ENCODE measurements around the gene RERGL.
"Not testable (repeated sequence)": the region's sequence is repeated elsewhere in the genome, so short reads cannot be mapped to it uniquely, and the experiment has no call there.

Gene RERGL, protein sequence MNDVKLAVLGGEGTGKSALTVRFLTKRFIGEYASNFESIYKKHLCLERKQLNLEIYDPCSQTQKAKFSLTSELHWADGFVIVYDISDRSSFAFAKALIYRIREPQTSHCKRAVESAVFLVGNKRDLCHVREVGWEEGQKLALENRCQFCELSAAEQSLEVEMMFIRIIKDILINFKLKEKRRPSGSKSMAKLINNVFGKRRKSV

DNA sequence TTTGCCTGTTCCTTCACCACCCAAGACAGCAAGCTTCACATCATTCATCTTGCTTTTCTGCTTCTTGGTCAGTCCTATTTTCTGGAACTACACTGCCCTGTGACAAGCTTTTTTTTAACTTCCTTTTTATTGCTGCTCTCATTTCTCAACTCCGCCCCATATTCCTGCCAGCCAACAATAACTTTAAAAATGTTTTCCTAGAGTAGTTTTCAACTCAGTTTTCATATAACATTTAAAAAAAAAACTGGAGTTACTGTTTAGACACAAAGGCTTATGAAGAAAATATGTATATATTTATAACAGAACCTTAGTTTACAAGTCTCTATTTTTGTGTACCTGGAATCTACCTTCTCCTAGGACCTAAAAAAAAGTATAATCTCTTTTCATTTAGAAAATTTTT is at the start of gene RERGL:
TSS of gene RERGL (minus strand) at position 101 of the 400 bp plus-strand sequence. CDS start at position 48, 53 bp downstream.
- DNase-seq (ENCODE audit: low read depth), result no peak

DNA sequence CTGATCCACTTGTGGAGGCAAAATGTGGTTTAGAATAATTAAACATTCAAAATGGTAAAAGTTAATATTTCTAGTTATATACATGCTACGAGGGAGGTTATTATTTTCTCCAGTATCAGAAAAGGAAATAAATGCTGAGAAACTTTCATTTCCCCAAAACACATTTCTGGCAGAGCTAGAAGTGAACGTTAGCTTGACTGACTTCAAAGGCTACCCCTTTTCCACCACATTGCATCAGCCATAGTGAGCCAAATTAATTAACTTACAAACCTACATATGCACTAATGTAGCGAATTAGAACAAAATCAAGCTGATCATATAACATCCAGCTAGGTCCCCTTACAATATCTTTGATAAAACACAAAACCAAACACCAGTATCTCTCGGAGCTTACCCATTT is 49.3 kb upstream of the RERGL start:
- no peak for DNase-seq (ENCODE audit: low read depth)

DNA sequence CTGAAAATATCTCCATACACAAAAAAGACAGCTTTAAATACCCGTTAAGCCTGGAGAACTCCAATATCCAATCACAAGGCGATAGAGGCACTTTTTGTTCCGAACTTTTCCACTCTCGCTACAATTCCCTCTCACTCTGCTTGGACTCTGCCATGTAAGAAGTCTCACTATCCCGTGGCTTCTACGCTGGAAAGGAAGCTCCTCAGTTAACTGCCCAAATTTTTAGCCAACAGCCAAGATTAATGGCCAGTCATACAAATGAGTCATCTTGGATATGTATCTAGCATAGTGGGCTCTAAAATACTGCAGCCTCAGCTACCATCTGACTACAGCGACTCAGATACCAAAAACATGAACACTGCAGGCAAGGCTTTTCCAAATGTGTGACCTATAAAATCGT is 45.5 kb upstream of the RERGL start:
- DNase-seq (ENCODE audit: low read depth), result no peak

DNA sequence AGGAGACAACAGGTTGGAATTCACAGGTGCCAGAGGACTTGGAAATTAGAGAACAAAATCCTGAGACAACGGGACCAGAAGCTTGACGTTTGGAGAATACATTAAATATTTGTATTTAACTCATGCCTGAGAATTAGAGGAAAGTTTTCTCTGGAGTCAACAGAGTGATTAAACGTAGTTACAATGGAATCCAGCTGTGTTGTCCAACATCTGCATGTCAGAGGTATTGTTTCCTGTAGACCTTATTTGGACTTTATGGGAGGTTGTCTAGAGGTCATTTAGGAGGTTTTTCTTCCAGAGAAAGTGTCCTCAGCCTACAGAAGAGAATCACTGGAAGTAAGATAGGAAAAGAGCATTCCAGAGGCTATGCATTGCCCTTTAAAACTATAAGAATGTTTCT is 45.1 kb upstream of the RERGL start:
- DNase-seq (ENCODE audit: low read depth), result no peak

DNA sequence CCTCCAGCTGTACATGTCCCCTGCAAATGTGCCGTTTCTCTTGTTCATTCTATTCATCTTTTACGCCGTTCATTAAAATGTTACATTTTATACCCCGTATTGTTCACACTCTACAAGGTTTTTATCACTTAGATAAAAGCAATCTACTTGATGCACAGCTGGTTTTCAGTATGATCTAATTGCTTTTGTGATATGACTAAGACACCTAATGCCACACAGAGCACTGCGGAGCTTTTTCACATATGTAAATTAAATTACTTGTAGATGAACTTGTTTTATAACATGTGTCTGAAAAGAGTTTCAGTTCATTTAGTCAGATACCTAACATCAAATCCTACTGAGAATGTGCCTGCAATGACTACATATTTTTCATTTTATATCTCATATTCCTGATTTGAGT is 40.9 kb upstream of the RERGL start:
- no peak for DNase-seq (ENCODE audit: low read depth)

DNA sequence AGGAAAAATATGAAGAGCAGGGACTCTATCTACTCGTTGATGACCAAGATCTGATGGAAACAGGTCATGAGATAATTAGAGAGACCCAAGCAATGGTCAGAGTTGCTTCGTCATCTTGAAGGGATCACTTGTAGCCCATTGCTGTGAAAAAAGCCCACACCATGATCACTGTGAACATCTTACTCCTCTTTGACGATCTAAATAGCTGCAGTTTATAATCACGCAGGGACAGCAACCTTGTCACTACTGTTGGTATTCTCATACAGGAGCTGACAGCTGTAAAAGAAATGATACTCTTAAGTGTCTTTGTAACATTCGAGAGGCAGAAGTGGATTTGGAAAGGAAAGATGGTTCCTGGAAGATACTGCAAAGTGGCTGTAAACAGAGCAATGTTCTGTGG is 33.7 kb upstream of the RERGL start:
- DNase-seq (ENCODE audit: low read depth), result no peak

DNA sequence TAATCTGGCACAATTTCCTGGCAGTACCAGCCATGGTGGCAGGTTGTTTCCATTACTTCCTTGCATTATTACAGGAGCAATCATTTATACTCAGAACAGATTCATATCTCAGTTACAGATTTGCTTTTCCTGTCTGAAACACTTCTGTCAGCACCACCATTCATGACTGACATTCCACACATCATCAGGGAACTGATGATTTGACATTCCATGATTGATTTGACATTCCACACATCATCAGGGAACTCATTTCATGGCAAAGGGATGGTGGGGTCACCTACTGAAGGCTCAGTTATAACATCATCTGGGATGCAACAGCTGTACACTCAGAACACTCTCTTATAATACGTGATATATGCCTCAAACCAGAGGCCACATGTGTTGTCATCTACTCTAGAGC is 30.9 kb upstream of the RERGL start:
- DNase-seq (ENCODE audit: low read depth), result no peak

DNA sequence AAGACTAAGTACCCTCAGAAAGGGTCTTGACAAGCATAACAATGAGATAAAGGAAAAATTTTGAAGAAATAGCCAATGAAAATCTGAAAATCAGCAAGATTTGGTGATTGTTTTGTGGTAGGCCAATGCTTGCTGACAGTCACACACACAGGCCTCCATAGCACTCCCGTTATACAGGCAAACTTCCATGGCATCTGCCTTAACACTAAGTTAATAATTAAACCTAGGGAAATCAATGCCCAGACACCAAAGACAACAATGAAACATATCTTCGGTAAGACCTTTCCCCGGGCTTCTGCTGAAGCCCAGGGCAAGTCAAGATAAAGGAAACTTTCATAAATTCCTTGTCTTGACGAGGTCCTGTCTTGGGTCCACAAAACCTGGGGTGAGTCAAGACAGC is 18.6 kb upstream of the RERGL start:
- DNase-seq (ENCODE audit: low read depth), result no peak

DNA sequence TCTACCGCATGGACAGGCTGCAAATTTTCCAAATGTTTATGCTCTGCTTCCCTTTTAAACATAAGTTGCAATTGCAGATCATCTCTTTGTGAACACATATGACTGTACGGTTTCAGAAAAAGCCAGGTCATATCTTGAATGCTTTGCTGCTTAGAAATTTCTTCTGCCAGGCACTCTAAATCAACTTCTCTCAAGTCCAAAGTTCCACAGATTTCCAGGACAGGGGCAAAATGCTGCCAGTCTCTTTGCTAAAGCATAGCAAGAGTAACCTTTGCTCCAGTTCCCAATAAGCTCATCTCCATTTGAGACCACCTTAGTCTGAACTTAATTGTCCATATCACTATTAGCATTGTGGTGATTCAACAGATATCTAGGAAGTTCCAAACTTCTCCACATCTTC is 13.6 kb upstream of the RERGL start:
- no peak for DNase-seq (ENCODE audit: low read depth)

DNA sequence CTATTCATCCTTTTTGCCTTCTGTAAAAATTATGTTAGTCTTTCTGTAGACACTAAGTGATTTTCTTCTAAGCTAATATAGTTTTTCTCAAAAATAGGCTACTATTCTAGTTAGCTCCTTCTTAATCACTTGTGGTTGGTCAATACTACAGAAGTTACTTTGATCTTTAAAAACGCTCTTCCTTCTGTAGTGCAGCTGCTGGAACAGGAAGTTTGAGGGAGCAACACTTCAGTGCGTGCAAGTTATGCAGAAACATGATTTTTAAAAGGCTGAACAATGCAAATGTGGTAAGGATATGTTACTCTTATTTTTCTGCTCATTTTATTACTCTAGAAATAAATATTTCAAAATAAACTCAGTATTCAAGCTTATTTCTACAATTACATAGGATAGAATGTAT is 11.1 kb upstream of the RERGL start:
- no peak for DNase-seq (ENCODE audit: low read depth)

DNA sequence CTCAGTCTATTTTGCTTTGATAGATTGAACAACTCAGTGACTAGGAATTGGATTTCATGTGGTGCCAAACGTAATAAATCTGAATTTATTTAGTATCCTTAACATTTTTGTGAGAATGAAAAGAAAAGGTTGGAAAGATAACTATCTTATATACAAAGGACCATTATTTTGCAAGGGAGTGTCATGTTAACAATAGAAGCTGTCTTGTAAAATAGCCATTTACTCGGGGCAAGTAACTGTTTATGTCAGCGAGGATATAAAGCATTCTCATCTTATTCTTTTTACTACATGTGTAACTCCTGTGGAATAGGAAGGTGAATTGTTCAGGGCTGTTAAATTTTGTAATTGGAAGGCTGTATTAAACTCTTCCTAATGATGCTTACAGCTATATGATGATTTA is 5.9 kb downstream of the RERGL start:
- DNase-seq (ENCODE audit: low read depth), result no peak

DNA sequence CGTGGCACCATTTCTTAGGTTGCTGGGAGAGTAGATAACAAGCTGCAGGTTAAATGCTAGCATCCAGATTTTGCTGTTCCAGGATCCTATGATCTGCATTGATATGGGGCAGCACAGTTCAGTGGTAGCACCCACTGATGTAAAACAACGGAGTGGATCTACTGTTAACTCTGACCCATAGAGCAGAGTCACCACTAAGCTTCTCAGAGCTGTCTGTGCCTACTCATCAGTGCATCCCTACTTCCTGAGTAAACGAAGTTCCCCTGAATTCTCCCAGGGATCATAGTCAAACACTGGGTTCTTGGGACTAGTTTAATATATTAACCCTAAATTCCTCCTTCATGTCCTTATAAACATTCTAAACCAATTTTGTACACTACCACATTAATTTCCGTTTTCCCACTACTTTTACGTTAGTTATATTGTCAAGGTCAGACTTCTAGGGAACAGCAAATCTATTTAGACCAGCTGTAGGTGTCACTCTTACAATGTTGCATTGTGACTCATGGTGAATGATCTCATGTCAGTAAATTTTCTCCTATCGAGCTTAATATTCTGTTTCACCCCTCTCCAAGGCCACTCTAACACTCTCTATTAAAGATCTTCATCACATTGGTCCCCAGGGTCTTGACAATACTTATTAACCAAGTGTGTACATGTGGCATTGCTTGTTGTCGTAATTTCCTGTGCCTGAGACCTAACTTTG is 10.3 kb downstream of the RERGL start:
- no peak for DNase-seq (ENCODE audit: low read depth)

DNA sequence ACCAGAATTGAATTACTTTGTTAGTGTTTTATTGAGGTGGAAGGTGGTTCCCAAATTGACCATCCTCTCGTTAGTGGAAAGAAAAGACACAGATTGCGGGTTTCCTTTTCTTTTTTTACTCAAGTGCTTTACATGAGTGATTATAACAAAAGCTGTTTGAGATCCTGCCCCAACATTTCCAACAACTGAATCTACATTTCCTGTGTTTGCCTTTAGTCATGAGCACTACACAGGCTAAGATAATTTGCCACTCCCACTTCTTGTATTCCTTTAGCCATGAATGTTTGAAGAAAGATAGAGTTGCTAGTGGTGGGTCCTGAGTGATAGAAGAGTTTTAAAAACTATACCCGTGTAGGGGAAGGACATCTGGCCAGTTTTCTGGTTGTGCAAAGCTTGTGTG is 16.0 kb downstream of the RERGL start:
- DNase-seq (ENCODE audit: low read depth), result no peak

DNA sequence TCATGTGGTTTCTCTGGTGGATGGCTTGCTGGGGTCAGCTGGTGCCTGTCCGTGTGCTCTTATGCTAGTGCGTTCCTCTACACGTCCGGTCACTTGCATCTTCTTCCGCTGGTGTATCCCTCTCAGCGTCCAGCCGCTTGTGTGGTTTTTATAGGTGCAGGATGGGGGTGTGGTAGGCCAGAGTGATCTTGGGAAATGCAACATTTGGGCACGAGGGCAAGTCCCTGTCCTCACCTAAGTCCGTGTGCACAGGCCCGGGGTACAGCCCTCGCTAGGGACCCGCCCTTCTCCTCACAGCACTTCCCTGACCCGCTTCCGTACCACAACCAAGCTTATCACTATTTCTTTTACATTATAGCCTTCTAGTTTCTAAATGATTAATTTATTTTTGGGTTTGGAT is 17.3 kb downstream of the RERGL start:
- DNase-seq (ENCODE audit: low read depth), result no peak

DNA sequence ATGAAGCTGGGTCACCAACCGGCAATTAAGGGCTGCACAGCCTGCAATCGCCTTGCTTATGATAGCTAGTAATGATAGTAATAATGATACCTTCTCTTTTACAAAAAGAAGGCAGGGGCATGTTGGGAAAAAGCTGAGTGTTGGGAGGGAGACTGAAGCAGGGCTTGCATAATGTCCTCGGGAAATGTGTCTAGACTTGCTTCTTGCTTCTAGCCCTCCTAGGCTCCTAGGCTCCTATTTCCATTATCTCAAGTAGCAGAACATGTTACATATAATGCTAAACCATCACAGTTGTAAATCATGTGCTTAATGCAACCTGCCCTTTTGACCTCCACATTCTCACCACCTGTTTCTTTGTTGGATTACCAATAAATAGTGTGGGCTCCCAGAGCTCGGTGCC is 18.7 kb downstream of the RERGL start:
- DNase-seq (ENCODE audit: low read depth), result no peak

DNA sequence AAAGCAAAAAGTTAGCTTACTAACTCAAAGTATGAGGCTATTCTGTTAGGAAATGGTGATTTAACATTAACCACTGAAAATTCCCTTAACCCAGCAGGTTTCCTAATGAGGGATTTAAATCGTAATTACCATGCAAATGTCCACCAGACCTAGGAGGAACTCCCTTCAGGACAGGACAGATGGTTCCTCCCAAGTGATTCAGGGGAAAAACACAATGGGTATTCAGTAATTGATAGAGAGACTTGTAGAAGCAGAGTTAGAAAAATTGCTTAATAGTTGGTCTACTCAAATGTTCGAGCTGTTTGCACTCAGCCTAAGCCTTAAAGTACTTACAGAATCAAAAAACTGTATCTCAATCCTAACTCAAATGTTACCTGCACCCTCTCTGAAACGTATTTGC is 21.6 kb downstream of the RERGL start:
- no peak for DNase-seq (ENCODE audit: low read depth)

DNA sequence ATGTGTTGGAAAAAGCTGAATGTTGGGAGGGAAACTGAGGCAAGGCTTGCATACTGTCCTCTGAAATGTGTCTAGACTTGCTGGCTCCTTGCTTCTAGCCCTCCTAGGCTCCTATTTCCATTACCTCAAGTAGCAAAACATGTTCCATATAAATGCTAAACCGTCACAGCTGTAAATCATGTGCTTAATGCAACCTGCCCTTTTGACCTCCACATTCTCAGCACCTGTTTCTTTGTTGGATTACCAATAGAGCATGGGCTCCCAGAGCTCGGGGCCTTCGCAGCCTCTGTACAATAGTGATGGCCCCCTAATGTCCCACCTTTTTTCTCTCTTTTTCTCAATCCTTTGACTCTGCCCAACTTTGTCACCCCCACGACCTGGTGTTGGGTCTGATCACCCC is 23.3 kb downstream of the RERGL start:
- no peak for DNase-seq (ENCODE audit: low read depth)

DNA sequence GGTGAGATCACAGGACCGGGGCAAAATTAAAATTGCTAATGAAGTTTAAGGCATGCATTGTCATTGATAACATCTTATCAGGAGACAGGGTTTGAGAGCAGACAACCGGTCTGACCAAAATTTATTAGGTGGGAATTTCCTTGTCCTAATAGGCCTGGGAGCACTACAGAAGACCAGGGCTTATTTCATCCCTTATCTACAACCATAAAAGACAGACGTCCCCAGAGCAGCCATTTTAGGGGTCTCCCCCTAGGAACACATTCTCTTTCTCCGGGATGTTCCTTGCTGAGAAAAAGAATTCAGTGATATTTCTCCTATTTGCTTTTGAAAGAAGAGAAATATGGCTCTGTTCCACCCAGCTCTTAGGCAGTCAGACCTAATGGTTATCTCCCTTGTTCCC is 27.1 kb downstream of the RERGL start:
- not testable (repeated sequence) for DNase-seq (ENCODE audit: low read depth)

DNA sequence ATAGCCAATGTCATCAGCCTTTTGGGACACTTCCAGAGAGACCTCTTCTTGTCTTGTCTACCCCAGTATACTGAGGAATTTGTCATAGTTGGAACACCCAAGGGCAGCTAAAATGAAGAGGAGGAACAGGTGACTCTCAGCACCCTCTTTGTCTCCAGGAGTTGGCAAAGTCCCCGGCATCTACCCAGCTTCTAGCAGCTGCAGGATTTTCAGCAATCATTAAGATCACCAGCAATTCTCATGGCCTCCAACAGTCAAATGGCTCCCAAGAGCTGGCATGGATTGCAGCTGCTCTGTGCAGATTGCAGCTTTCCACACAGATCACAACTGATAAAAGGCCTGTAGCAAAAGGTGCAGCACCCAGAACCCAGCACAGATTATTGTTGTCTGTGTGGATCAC is 32.9 kb downstream of the RERGL start:
- no peak for DNase-seq (ENCODE audit: low read depth)

DNA sequence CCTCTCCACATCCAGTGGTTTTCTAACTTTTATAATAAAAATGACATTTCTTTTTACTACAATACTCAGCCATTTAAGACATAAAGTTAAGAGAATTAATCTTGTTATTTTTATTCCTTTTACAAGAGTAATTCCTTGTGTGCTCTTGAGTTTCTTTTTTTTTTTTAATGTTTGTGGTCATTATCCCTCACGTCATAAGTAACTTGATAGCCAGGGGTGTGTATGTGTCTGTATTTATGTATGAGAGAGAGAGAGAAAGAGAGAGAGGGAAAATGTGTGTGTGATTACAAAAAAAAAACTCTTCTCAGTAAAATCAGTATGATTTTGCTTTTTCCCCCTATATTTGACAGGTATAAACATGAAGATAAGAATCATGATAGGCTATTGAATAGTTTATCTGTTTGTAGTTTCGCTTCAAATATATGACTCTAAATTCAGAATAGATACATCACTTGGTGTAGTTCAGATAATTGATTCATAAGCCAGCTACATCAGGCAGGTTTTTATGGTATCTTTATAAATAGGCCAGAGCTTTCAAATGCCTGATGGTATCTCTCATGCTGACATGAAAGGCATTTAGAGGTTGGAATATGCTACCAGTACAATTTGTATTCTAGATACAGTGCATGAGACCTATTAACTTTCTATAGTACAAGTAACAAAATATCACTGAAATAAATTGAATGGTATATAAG is 34.9 kb downstream of the RERGL start:
- no peak for DNase-seq (ENCODE audit: low read depth)

DNA sequence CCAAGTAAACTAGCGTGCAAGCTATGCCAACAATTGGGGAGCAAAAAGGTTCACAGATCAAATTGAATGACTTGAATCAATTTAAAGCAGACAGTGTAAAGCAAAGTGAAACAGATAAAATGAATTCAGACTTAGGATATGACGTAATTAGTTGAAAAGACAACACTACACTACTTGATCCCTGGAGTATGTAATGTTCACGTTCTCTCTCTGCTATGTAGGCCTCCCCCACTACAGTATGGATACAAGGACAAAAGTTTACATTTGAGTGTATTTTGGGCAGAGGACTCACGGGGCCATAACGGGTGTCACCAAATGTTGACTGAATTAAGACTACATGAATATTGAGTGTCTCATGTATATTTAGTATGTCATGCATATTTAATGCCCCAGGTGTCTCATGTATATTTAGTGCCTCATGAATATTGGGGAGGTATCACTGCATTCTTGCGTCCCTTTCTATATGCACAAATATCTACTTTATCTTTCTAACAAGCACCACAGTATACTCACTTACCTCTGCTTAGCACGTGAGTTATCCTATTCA is 44.5 kb downstream of the RERGL start:
- DNase-seq (ENCODE audit: low read depth), result no peak

DNA sequence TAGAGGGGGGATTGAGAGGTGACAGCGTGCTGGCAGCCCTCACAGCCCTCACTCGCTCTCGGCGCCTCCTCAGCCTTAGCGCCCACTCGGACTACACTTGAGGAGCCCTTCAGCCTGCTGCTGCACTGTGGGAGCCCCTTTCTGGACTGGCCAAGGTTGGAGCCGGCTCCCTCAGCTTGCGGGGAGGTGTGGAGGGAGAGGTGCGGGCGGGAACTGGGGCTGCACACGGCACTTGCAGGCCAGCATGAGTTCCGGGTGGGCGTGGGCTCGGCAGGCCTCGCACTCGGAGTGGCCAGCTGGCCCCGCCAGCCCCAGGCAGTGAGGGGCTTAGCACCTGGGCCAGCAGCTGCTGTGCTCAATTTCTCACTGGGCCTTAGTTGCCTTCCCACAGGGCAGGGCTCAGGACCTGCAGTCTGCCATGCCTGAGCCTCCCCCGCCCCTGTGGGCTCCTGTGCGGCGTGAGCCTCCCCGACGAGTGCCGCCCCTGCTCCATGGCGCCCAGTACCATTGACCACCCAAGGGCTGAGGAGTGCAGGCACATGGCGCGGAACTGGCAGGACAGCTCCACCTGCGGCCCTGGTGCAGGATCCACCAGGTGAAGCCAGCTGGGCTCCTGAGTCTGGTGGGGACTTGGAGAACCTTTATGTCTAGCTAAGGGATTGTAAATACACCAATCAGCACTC is 49.8 kb downstream of the RERGL start:
- not testable (repeated sequence) for DNase-seq (ENCODE audit: low read depth)
